T-helper 2 cell (primary cell): ENCODE results near the gene HHAT.
"Not testable (repeated sequence)": the region's sequence is repeated elsewhere in the genome, so short reads cannot be mapped to it uniquely, and the experiment has no call there.

Source experiments
- DNase-seq, 5 experiments: peaks; one replicate each; pipeline versions ENCODE4 v3.0.0 to v3.0.0-alpha.2; 2012 to 2022

HHAT gene

GRCh38 chr1:210398466-210398865 is 69.8 kb downstream of the HHAT start:
- no peak for DNase-seq

- DNase-seq = peak in 4 of 5 experiments; percentile 16 to 42 (median 24)
Measured at GRCh38 chr1:210400043-210400840, 71.5 kb downstream of the HHAT start.

- DNase-seq = no peak
Measured at GRCh38 chr1:210402560-210402959, 73.9 kb downstream of the HHAT start.

- DNase-seq = no peak
Measured at GRCh38 chr1:210405316-210405715, 76.6 kb downstream of the HHAT start.

- DNase-seq = not testable (repeated sequence)
Measured at GRCh38 chr1:210406341-210406740, 77.6 kb downstream of the HHAT start.

GRCh38 chr1:210407207-210407886 is 78.6 kb downstream of the HHAT start:
- peak; percentile 23 to 68 (median 54) for DNase-seq

- no peak for DNase-seq
Measured at GRCh38 chr1:210407887-210408252, 79.2 kb downstream of the HHAT start.

GRCh38 chr1:210412240-210412639 is 83.5 kb downstream of the HHAT start:
- no peak for DNase-seq

- no peak for DNase-seq
Measured at GRCh38 chr1:210413951-210414350, 85.2 kb downstream of the HHAT start.

- DNase-seq = no peak
Measured at GRCh38 chr1:210415846-210416448, 87.2 kb downstream of the HHAT start.

- DNase-seq = no peak
Measured at GRCh38 chr1:210416681-210417080, 88.0 kb downstream of the HHAT start.

GRCh38 chr1:210417881-210418280 is 89.2 kb downstream of the HHAT start:
- DNase-seq = no peak

- no peak for DNase-seq
Measured at GRCh38 chr1:210418863-210419650, 90.4 kb downstream of the HHAT start.

GRCh38 chr1:210426696-210427095 is 98.0 kb downstream of the HHAT start:
- DNase-seq = not testable (repeated sequence)

- no peak for DNase-seq
Measured at GRCh38 chr1:210428696-210429095, 100.0 kb downstream of the HHAT start.

- DNase-seq = no peak
Measured at GRCh38 chr1:210434223-210434622, 105.5 kb downstream of the HHAT start.

GRCh38 chr1:210437111-210437510 is 108.4 kb downstream of the HHAT start:
- no peak for DNase-seq

- DNase-seq = no peak
Measured at GRCh38 chr1:210437781-210438180, 109.1 kb downstream of the HHAT start.

GRCh38 chr1:210438928-210439841 is 110.5 kb downstream of the HHAT start:
- DNase-seq = no peak

GRCh38 chr1:210440081-210440480 is 111.4 kb downstream of the HHAT start:
- no peak for DNase-seq

GRCh38 chr1:210441028-210441427 is 112.3 kb downstream of the HHAT start:
- DNase-seq = no peak

- DNase-seq = no peak
Measured at GRCh38 chr1:210445485-210445884, 116.8 kb downstream of the HHAT start.
